Activated naive CD4-positive, alpha-beta T cell treated with anti-CD3 and anti-CD28 coated beads for 36 hours (primary cell): ENCODE data around the gene HEXA. TPM values are rescaled to one million over a fixed set of nuclear protein-coding genes. Genes with fewer than 3 reads are reported as not detected.
A peak's percentile ranks its signal among the peaks of the same experiment; 100 is the strongest.

Experiments
- CTCF ChIA-PET: fragments of 350-600 bp; sonication (Branson Sonifier 250); formaldehyde crosslinking; loops from one replicate; lab custom pipeline; 2021; ENCODE audit warnings: antibody characterized with exemption; lab: Charles Lee
- DNase-seq: peaks from one replicate; pipeline ENCODE4 v3.0.0-alpha.2; 2020
- H3K27ac Mint-ChIP-seq: one replicate; pipeline ENCODE4 v1.8.0; 2021; ENCODE audit warnings: mild to moderate bottlenecking, mixed read lengths
- H3K27me3 Mint-ChIP-seq: one replicate; pipeline ENCODE4 v1.8.0; 2021; ENCODE audit warnings: low read depth, mixed read lengths
- H3K36me3 Mint-ChIP-seq: one replicate; pipeline ENCODE4 v1.8.0; 2021; ENCODE audit warnings: low read depth, mixed read lengths
- H3K4me1 Mint-ChIP-seq: one replicate; pipeline ENCODE4 v1.8.0; 2021; ENCODE audit warnings: low read depth, mixed read lengths
- H3K4me3 Mint-ChIP-seq: one replicate; pipeline ENCODE4 v1.8.0; 2021; ENCODE audit warnings: mild to moderate bottlenecking, moderate library complexity, mixed read lengths
- H3K9me3 Mint-ChIP-seq: one replicate; pipeline ENCODE4 v1.8.0; 2021; ENCODE audit warnings: mixed read lengths
- intact Hi-C: fragments of 100-400 bp; cut with micrococcal nuclease; formaldehyde crosslinking; loops from one replicate; pipeline ENCODE4 v1.15.1; 2023
- total RNA-seq, 2 experiments: library from RNA; stranded (reverse); gene quantifications; one replicate each; pipeline ENCODE4 v1.2.3, GENCODE V29; 2021

Gene HEXA
- total RNA-seq, 2 experiments from 2014 or later, result 47.7 to 49.3 TPM

- DNase-seq, result no peak
- CTCF ChIA-PET, result no interaction called here
- Mint-ChIP-seq H3K36me3 (peaks cover 28% of the 10 kb centered on the region), H3K4me1 (peaks cover 60% of the 10 kb centered on the region), H3K9me3 (no peaks in the 10 kb centered on the region), H3K4me3 (no peak overlapping the region), H3K27me3 (no peaks in the 10 kb centered on the region), H3K27ac (no peak overlapping the region)
- intact Hi-C loops, result no loop called here
These were observed 5.8 kb downstream of the HEXA start for GRCh38 chr15:72369964-72370363.

- no peaks in the 10 kb centered on the region for H3K27me3 Mint-ChIP-seq
- intact Hi-C loops, result no loop called here
- H3K9me3 Mint-ChIP-seq, result no peaks in the 10 kb centered on the region
- H3K27ac Mint-ChIP-seq, result no peak overlapping the region
- CTCF ChIA-PET, result interaction anchor here (0.6 to 1.6 kb wide), 2 partner anchors 13 to 60 kb away, joined by 3 read pairs; no protein-coding TSS in a partner anchor
- H3K4me3 Mint-ChIP-seq, result no peak overlapping the region
- peaks cover 27% of the 10 kb centered on the region for H3K36me3 Mint-ChIP-seq
- DNase-seq, result no peak
- peaks cover 50% of the 10 kb centered on the region for H3K4me1 Mint-ChIP-seq
These were observed 6.9 kb downstream of the HEXA start for GRCh38 chr15:72368899-72369298.

GRCh38 chr15:72368325-72368724, 7.5 kb downstream of the HEXA start:
- CTCF ChIA-PET, result interaction anchor here (0.5 to 1.6 kb wide), 3 partner anchors 14 to 231 kb away, joined by 3 to 5 read pairs (median 3); no protein-coding TSS in a partner anchor

GRCh38 chr15:72365844-72366243, 10.0 kb downstream of the HEXA start:
- Mint-ChIP-seq H3K9me3 (no peaks in the 10 kb centered on the region), H3K4me3 (no peak overlapping the region), H3K27ac (no peak overlapping the region), H3K36me3 (peaks cover 22% of the 10 kb centered on the region), H3K27me3 (no peaks in the 10 kb centered on the region), H3K4me1 (peaks cover 33% of the 10 kb centered on the region)
- DNase-seq, result peak; percentile 7
- intact Hi-C loops, result no loop called here
- CTCF ChIA-PET, result interaction anchor here (0.6 kb wide), 1 partner anchor 53 kb away, joined by 3 read pairs; no protein-coding TSS in a partner anchor

More at GRCh38 chr15:72368325-72368724, 7.5 kb downstream of the HEXA start:
- DNase-seq, result no peak
- Mint-ChIP-seq H3K9me3 (no peaks in the 10 kb centered on the region), H3K4me3 (no peak overlapping the region), H3K4me1 (peaks cover 46% of the 10 kb centered on the region), H3K27me3 (no peaks in the 10 kb centered on the region), H3K36me3 (peaks cover 27% of the 10 kb centered on the region), H3K27ac (no peak overlapping the region)
- intact Hi-C loops, result no loop called here

- CTCF ChIA-PET, result no interaction called here
- peaks cover 6% of the 10 kb centered on the region for H3K4me1 Mint-ChIP-seq
- H3K4me3 Mint-ChIP-seq, result no peak overlapping the region
- H3K27me3 Mint-ChIP-seq, result no peaks in the 10 kb centered on the region
- H3K9me3 Mint-ChIP-seq, result no peaks in the 10 kb centered on the region
- intact Hi-C loops, result no loop called here
- no peak overlapping the region for H3K27ac Mint-ChIP-seq
- no peak for DNase-seq
- peaks cover 4% of the 10 kb centered on the region for H3K36me3 Mint-ChIP-seq
These were observed 14.6 kb downstream of the HEXA start for GRCh38 chr15:72361176-72361575.

GRCh38 chr15:72358650-72359171, 17.1 kb downstream of the HEXA start:
- H3K4me3 Mint-ChIP-seq, result no peak overlapping the region
- no peaks in the 10 kb centered on the region for H3K4me1 Mint-ChIP-seq

GRCh38 chr15:72358121-72358520, 17.7 kb downstream of the HEXA start:
- intact Hi-C loops, result no loop called here
- Mint-ChIP-seq H3K4me1 (no peaks in the 10 kb centered on the region), H3K27ac (no peak overlapping the region), H3K27me3 (no peaks in the 10 kb centered on the region), H3K4me3 (no peak overlapping the region), H3K36me3 (peaks cover 1% of the 10 kb centered on the region), H3K9me3 (no peaks in the 10 kb centered on the region)
- CTCF ChIA-PET, result no interaction called here
- no peak for DNase-seq

More at GRCh38 chr15:72358650-72359171, 17.1 kb downstream of the HEXA start:
- no peak for DNase-seq
- no peak overlapping the region for H3K27ac Mint-ChIP-seq
- H3K27me3 Mint-ChIP-seq, result no peaks in the 10 kb centered on the region
- H3K9me3 Mint-ChIP-seq, result no peaks in the 10 kb centered on the region
- intact Hi-C loops, result no loop called here
- CTCF ChIA-PET, result no interaction called here
- peaks cover 1% of the 10 kb centered on the region for H3K36me3 Mint-ChIP-seq

- Mint-ChIP-seq H3K27me3 (no peaks in the 10 kb centered on the region), H3K4me3 (no peak overlapping the region), H3K4me1 (no peaks in the 10 kb centered on the region), H3K27ac (no peak overlapping the region), H3K36me3 (peaks cover 3% of the 10 kb centered on the region), H3K9me3 (no peaks in the 10 kb centered on the region)
- no peak for DNase-seq
- CTCF ChIA-PET, result no interaction called here
- intact Hi-C loops, result no loop called here
These were observed 21.3 kb downstream of the HEXA start for GRCh38 chr15:72354496-72354895.

- Mint-ChIP-seq H3K9me3 (no peaks in the 10 kb centered on the region), H3K4me1 (no peaks in the 10 kb centered on the region), H3K4me3 (no peak overlapping the region), H3K27ac (no peak overlapping the region), H3K36me3 (peaks cover 13% of the 10 kb centered on the region), H3K27me3 (no peaks in the 10 kb centered on the region)
- CTCF ChIA-PET, result no interaction called here
- no peak for DNase-seq
- intact Hi-C loops, result no loop called here
These were observed 22.5 kb downstream of the HEXA start for GRCh38 chr15:72353266-72353665.

GRCh38 chr15:72345806-72346205, 30.0 kb downstream of the HEXA start:
- no peak for DNase-seq
- intact Hi-C loops, result no loop called here

GRCh38 chr15:72345280-72345679, 30.5 kb downstream of the HEXA start:
- Mint-ChIP-seq H3K4me1 (no peaks in the 10 kb centered on the region), H3K36me3 (peaks cover 19% of the 10 kb centered on the region), H3K4me3 (no peak overlapping the region), H3K27ac (no peak overlapping the region), H3K27me3 (no peaks in the 10 kb centered on the region), H3K9me3 (no peaks in the 10 kb centered on the region)
- CTCF ChIA-PET, result no interaction called here
- intact Hi-C loops, result no loop called here
- no peak for DNase-seq

More at GRCh38 chr15:72345806-72346205, 30.0 kb downstream of the HEXA start:
- H3K4me3 Mint-ChIP-seq, result no peak overlapping the region
- CTCF ChIA-PET, result interaction anchor here (0.8 kb wide), 1 partner anchor 33 kb away, joined by 3 read pairs; no protein-coding TSS in a partner anchor
- no peaks in the 10 kb centered on the region for H3K4me1 Mint-ChIP-seq
- no peak overlapping the region for H3K27ac Mint-ChIP-seq
- H3K27me3 Mint-ChIP-seq, result no peaks in the 10 kb centered on the region
- H3K9me3 Mint-ChIP-seq, result no peaks in the 10 kb centered on the region
- H3K36me3 Mint-ChIP-seq, result peaks cover 22% of the 10 kb centered on the region

GRCh38 chr15:72344602-72345001, 31.2 kb downstream of the HEXA start:
- DNase-seq, result no peak
- Mint-ChIP-seq H3K27ac (no peak overlapping the region), H3K4me3 (no peak overlapping the region), H3K9me3 (no peaks in the 10 kb centered on the region), H3K36me3 (peaks cover 19% of the 10 kb centered on the region), H3K4me1 (no peaks in the 10 kb centered on the region), H3K27me3 (no peaks in the 10 kb centered on the region)
- CTCF ChIA-PET, result no interaction called here
- intact Hi-C loops, result no loop called here

GRCh38 chr15:72342385-72342784, 33.4 kb downstream of the HEXA start:
- peak; percentile 51 for DNase-seq
- no peak overlapping the region for H3K27ac Mint-ChIP-seq
- no peaks in the 10 kb centered on the region for H3K27me3 Mint-ChIP-seq
- CTCF ChIA-PET, result no interaction called here
- no peaks in the 10 kb centered on the region for H3K4me1 Mint-ChIP-seq
- H3K36me3 Mint-ChIP-seq, result peaks cover 13% of the 10 kb centered on the region
- H3K4me3 Mint-ChIP-seq, result no peak overlapping the region
- no peaks in the 10 kb centered on the region for H3K9me3 Mint-ChIP-seq
- intact Hi-C loops, result no loop called here
